Adipose tissue (tissue), 3 donors: ENCODE results near the gene MKNK2. TPM values are rescaled to one million over a fixed set of nuclear protein-coding genes. Genes with fewer than 3 reads are reported as not detected.
"Not testable (repeated sequence)": the region's sequence is repeated elsewhere in the genome, so short reads cannot be mapped to it uniquely, and the experiment has no call there.

Experiments used
- H3K27ac ChIP-seq: one replicate; pipeline ENCODE4 v1.5.1; 2013; ENCODE audit warnings: low read depth, low read length
- WGBS, 3 donors: extraction: QIAGEN DNeasy Blood & Tissue Kit; methylation state at CpG; one replicate each; pipeline ENCODE4 v1.1.7; 2013; 5-methylcytosine and 5-hydroxymethylcytosine counted together
- polyA plus RNA-seq, 3 donors: library from polyadenylated mRNA; stranded (reverse); fragments of 200-250 nt; gene quantifications; one replicate each; pipeline ENCODE4 v1.2.3, GENCODE V29; 2013
- donor health status: healthy with polysubstance abuse.
- donor health status: Bipolar disorder and iron deficiency.
- donor health status: healthy.

The MKNK2 gene
- polyA plus RNA-seq, 3 donors: 175 to 226 (median 190) TPM

DNA sequence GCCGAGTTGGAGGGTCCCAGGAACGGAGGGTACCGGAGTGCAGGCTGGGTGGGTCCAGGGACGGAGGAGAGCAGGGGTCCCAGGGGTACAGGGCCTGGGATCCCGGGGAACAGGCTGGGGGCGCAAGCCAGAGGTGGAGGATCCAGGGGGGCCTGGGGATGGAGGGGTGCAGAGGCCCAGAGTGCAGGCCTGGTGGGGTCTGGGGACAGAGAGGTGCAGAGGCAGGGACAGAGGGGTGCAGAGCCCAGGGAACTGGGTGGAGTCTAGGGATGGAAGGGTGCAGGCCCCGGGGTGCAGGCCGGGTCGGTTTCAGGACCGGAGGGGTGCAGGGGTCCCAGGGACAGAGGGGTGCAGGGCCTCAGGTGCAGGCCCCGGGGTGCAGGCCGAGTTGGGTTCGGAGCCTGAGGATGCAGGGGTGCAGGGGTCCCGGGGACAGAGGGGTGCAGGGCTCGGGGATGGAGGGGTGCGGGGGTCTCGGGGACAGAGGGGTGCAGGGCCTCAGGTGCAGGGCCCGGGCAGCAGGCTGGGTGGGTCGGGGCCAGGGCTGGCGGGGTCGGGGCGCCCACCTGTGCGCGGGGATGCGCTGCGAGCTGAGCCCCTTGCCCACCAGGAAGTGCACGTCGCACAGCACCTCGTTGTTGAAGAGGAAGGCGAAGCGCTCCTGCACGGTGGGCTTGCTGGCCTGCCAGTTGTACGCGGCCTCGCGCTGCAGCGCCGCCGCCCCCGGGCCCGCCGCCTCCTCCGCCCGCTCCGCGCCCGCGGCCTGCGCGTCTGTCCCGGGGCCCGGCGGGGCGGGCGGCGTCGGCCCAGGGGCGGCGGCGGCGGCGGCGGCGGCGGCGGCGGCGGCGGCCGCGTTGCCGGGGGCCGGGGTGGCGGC, 36.1 kb downstream of the MKNK2 start:
- H3K27ac ChIP-seq: no peak overlapping the region
- WGBS, 3 donors: 10 to 13% (median 13%) methylated on average over 32 to 70 of the region's 74 CpGs

DNA sequence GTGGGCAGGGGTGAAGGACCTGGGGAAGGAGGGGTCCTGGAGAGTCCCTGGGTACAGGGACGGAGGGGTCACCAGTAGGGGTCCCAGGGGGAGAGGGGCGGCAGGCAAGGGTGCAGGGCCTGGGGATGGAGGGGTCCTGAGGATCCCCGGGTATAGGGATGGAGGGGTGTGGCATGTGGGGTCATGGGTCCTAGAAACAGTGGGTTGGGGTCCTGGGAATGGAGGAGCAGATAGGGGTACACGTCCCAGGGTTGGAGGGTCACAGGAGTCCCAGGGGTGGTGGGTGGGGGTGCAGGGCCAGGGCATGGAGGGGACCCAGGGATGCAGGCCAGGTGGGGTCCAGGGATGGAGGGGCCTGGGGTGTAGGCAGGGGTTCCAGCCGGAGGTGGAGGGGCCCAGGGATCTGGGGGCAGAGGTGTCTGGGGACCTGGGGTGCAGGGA, 36.9 kb downstream of the MKNK2 start:
- no peak overlapping the region for H3K27ac ChIP-seq
- WGBS, 3 donors: 70 to 73% (median 71%) methylated on average over 5 of the region's 5 CpGs

DNA sequence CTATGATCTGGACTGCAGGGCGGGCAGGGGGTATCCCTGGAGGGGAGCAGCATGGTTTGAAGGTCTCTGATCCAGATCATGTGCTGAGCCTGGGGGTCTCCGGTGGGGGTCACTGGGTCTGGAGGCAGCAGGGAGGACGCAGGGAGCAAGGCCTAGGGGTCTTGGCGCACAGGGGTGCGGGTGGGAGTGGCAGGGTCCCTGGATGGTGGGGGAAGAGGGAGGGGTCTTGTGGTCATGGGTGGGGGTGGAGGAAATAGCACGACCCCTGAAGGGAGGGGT, 37.4 kb downstream of the MKNK2 start:
- WGBS, 3 donors: 84 to 89% (median 88%) methylated on average over 6 of the region's 6 CpGs
- H3K27ac ChIP-seq: no peak overlapping the region

DNA sequence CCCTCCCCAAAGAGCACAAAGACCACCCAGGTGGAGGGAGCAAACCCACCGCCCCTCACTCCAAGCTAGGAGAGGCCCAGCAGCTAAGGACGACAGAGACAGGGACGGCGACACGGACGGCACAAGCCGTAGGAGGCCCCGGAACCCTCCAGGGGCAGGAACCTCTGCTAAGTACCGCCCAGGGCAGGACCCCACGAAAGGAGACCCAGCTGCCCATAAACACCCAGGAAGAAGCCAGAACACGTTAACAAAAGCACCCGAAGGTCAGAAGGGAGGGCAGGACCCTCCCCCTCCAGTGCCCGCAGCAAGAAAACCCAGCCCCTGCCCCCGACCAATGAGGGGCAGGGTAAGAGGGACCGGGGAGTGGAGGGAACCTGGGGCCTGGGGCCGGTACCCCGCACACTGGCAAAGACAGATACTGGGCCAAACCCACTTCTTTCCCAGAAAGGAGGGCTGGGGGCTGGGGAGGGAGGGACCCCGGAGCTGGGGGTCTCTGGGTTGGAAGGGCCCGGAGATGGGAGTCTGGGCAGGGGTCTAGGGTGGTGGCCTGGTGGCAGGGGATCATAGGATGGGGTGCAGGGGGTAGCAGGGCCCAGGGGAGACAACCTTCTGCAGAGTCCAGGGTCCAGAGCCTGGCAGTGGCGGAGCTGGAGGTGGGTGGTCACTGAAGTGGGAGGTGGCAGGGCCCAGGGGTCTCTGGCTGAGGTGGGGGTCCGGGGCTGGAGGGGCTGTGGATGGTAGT, 37.9 kb downstream of the MKNK2 start:
- H3K27ac ChIP-seq: no peak overlapping the region
- WGBS, 3 donors: 64 to 88% (median 87%) methylated on average over 18 to 21 of the region's 21 CpGs

DNA sequence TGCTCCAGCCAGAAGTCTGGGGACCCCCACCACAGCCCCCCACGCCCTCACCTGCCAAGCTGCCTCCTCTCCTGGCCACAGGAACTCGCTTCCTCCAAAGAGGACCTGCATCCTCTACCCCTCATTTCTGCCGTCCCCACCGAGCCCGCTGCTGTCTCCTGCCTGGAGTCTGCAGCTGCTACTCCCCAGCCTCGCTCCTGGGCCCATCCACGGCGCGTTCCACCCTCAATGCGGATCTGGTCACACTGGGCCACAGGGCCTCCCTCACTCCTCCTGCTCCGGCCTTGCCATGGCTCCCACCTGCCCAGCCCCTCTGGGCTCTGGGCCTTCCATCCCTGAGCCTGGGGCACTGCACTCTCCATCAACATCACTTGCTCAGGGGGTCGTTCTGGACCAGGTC, 39.9 kb downstream of the MKNK2 start:
- 93 to 97% (median 93%) methylated on average over 12 of the region's 12 CpGs for WGBS, 3 donors
- H3K27ac ChIP-seq: no peak overlapping the region

DNA sequence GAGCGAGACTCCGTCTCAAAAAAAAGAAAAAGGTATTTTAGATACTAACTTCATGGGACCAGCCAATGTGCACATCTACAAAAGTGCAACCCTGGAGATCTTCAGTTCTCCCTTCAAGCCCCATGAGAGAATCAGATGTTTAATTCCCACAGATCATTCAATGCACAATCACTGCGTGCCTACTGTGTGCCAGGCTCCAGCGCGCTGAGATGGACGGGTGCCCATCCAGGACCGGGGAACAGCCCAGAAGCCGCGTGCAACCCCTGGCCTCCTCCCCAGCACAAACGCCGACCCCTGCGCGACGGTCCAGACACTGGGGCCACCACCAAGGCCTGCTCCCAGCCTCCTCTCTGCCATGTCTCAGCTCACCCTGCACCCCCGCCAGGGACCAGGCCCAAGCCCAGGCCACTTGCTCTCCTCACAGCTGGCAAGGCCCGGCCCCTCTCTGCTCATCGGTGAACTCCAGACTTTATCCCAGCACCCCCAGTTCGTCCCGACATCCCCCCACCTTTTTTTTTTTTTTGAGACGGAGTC, 40.8 kb downstream of the MKNK2 start:
- no peak overlapping the region for H3K27ac ChIP-seq
- WGBS, 3 donors: 90 to 95% (median 91%) methylated on average over 20 of the region's 20 CpGs

DNA sequence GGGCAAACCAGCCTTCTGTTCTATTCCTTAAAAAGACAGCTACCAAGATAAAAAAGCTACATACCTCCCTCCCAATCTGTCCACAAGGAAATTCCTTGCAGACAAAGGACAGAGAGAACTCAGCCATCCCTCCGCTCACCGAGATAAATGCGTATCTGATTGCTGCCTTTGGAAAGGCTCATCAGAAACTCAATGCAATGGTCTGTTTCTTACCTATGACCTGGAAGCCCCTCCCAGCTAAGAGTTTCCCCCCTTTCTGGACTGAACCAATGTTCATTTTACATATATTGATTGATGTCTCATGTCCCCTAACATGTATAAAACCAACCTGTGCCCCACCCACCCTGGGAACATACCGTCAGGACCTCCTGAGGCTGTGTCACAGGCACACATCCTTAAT, 47.2 kb downstream of the MKNK2 start:
- 93 to 96% (median 95%) methylated on average over 4 of the region's 4 CpGs for WGBS, 3 donors
- no peak overlapping the region for H3K27ac ChIP-seq

DNA sequence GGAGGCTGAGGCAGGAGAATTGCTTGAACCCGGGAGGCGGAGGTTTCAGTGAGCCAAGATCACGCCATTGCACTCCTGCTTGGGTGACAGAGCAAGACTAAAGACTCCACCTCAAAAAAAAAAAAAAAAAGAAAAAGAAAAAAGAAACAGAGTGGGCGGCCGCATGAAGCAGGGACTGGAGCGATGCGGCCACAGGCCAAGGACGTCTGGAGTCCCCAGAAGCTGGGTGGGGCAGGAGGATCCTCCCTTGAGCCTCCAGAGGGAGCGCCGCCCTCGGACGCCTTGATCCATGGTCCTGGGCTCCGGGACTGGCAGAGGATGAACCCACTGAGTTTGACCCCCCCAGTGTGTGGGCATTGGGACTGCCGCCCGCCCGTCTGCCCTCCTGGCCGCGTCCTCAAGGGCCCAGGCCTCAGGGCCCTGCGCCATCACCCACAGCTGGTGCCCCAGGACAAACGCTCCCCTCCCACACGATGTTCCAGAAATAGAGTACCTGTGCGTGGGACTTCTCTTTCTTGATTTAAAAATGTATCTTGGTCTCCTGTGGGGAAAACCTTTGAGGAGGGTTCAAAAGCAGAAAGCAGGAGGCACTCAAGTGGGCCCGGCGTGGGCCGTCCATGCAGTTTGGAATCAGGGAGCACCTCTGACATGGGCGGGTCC, 51.1 kb downstream of the MKNK2 start:
- no peak overlapping the region for H3K27ac ChIP-seq
- 88 to 93% (median 91%) methylated on average over 26 of the region's 26 CpGs for WGBS, 3 donors

DNA sequence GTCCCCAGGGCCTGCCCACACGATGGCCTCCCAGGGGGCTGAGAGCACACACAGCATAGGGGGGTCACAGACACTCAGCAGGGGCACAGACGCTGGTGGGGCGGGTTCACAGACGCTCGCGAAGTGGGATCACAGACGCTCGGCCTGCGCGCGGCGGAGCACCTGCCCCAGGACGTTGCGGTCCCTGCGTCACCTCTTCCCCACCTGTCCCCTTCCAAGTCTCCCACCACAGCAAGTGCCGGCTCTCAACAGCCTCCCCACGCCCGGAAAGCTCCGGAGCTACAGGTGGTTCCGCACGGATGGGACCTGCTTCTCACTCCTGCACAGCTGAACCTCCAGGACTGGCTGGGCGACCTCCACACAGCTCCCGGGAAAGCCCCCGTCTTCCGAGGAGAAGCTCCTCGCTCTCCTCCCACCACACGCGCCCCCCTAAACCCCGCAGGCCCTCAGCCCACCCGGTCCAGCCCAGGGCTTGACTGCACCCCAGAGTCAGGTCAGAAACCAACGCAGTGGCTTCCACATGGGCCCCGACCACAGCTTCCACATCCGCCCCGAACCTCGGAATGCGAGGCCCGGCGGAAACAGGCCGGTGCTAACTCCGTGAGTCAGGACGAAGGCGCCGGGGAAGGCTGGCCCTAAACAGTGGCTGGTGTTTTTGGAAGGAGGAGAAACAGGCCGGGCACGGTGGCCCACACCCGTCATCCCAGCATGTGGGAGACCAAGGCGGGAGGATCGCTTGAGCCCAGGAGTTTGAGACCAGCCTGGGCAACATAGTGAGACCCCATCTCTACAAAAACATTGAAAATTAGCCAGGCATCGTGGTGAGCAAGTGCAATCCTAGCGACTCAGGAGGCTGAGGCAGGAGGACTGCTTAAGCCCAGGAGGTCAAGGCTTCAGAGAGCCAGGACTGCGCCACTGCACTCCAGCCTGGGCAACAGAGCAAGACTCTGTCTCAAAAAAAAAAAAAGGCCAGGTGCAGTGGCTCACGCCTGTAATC, 52.0 kb downstream of the MKNK2 start:
- H3K27ac ChIP-seq: no peak overlapping the region
- WGBS, 3 donors: 87 to 94% (median 91%) methylated on average over 52 of the region's 52 CpGs

DNA sequence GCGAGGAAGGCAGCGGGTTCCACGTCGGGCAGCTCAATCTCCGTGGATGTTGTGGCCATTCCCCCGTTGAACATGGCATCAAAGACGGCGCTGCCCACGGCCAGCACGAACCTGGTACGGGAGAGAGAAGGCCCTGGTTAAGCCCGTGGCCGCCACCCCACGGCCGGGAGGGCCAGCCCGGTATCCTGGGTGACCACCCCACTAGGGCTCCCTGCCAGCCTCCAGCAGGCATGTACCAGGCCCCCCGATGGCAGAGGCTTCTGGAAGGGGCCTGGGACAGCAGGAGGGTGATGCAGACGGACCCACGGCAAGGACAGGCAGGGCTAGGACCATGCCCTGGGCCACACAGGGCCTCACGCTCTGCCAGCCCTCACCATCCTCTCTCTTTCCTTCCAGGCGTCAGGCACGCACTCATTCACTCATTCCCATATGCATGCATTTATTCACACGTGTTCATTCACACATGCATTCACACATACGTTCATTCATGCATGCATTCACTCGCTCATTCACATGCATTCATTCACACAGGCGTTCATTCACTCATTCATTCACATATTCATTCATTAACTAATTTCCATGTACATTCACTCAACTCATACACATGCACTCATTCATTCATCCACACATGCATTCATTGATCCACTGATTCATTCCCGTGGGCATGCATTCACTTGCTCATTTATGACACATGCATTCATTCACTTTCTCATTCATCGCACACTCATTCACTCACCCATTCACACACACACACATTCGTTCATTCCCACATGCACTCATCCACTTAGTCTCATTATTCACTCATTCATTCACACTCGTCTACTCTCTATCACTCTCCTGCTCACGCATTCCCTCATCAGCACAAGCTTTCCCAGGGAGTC, 53.5 kb downstream of the MKNK2 start:
- no peak overlapping the region for H3K27ac ChIP-seq
- WGBS, 3 donors: 93 to 97% (median 93%) methylated on average over 31 of the region's 31 CpGs

DNA sequence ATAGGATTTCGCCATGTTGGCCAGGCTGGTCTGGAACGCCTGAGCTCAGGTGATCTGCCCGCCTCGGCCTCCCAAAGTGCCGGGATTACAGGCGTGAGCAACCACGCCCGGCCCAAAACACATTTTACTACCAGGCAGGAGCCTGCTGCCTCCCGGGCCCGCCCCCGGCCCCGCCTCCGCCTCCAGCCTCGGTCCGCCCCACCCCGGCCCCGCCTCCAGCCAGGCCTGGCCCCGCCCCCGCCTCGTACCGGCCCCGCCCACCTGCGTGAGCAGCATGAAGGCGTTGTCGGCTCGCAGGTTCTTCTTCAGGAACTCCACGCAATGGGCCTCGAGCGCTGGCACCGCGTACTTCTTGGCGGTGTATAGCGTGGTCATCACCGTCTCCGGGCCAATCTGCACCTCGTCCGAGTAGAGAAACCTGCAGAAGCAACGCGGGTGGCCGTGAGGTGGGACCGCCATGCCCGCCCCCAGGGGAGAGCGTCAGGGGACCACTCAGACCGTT, 58.2 kb downstream of the MKNK2 start:
- WGBS, 3 donors: 88 to 91% (median 90%) methylated on average over 41 to 44 of the region's 44 CpGs
- no peak overlapping the region for H3K27ac ChIP-seq

DNA sequence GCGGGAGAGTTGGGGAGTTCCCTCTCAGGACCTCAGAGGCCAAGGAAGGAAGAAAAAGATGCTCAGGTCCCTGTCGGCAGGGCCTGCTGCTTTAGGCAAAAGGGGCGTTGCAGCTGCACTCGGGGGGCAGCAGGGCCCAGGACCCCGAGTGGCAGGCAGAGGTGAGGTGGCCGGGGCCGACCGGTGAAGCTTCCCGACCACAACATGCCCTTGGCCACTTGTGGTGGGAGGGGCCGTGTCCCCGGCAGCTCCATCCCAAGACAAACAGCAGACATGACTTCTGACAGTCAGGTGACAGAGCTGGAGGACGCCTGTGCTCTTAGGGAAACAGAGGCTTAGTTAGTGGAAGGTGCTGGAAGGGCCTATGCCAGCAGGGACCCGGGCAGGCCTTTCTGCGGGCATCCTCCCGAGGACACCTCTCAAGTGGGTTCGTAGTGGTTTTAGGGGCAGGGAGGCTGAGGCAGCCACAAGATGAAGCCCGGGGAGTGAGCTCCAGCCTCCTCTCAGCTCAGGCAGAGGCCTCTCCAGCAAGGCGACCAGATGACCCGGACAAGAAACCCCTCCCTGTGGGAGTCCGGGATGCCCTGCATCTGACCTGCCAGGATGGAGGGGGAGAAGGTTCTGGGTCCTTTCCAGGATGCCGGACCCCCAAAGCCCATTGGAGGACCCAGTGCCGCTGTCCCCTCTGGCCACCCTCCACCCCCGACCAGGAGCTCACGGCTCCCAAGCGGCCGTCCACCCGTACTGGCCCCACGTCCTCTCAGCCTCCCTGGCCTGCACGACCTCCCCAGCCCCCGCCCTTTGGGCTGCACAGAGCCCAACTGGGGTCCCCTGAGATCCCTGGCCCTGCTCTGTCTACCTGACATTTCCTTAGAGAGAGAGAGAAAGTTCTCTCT, 59.8 kb downstream of the MKNK2 start:
- 90 to 92% (median 91%) methylated on average over 30 of the region's 30 CpGs for whole genome bisulfite sequencing, 3 donors
- H3K27ac ChIP-seq: no peak overlapping the region

DNA sequence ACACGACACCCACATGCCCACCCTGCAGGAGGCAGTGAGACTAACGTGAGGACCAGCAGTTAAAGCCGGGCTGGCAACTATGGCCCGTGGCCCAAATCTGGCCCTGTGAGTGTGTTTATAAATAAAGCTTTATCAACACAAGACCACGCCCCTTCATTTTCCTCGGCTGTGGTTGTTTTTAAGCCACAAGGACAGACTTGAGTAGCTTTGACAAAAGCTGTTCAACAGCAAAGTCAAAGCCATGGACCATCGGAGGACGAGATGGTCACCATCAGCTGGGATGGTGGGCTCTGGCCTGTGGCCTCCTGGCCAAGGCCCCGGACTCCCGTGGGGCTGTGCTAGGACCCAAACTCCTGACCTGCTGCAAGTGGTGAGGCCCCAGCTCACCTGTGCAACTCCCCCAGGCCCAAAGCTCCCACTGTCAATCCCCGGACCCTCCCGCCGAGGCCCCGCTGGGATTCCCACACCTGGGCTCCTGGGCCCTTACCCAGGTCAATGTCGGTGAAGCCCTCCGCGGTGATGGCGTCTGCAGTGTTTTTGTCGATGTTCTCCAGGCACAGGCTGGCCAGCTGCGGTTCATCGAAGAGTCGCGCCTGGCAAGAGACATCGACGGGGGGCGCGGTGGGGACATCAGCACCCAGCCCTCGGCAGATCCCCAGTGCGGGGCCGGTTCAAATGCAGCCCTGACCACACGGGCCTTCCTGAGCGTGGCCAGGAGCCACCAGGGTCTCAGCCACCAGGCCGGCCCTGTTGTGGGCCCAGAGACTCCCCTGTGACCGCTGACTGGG, 60.6 kb downstream of the MKNK2 start:
- 96% methylated on average over 34 of the region's 34 CpGs for WGBS, 3 donors
- H3K27ac ChIP-seq: no peak overlapping the region

DNA sequence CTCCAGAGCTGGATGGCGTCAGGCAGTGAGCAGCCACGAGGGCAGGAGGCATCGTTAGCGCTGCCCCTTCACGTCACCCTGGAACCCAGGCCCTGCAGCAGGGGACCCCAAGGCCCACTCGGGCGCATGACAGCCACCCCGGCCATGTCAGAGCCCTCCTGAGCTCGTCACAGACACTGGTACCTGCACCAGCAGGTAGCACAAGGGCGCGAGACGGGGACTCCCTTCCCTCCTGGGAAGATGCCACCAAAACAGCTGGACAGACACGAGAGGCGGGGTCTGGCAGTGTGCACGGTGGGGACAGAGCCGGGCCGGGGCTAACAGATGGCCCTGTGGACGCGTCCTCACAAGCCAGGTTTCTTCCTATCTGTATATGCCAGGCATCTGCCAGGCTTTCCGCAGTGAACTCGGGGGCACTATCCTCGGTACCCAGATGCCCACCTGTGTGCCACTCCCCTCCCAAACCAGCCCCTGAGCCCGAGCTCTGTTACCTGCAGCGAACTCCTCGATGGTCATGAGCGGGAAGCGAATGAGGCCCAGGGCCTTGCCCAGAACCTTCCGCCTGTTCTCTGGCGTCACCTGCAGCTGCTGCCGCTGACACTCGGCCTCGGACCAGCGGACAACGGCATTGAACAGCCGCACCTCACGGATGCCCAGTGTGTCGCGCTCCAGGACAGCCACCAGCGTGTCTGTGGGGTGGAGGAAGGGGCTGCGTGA, 61.4 kb downstream of the MKNK2 start:
- 93 to 95% (median 93%) methylated on average over 36 to 40 of the region's 40 CpGs for WGBS, 3 donors
- H3K27ac ChIP-seq: no peak overlapping the region

DNA sequence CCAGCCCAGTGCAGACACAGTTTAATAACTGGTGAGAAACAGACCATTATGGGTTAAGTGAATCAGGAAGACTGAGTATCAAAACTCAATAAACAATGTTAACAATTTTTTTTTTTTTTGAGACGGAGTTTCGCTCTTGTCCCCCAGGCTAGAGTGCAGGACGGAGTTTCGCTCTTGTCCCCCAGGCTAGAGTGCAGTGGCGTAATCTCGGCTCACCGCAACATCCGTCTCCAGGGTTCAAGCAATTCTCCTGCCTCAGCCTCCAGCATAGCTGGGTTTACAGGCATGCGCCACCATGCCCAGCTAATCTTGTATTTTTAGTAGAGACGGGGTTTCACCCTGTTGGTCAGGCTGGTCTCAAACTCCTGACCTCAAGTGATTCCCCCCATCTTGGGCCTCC, 62.6 kb downstream of the MKNK2 start:
- WGBS, 3 donors: 83 to 86% (median 83%) methylated on average over 10 of the region's 10 CpGs
- not testable (repeated sequence) for H3K27ac ChIP-seq
